IMR-90 (cell line): ENCODE results near the gene SYNRG. TPM values are rescaled to one million over a fixed set of nuclear protein-coding genes. Genes with fewer than 3 reads are reported as not detected.

Experiments used
- ATAC-seq: fragments of 200-7000 bp; cut with Tn5 transposase; 2 replicates; pipeline ENCODE4 v1.9.1; 2020; ENCODE audit warnings: low read depth, mild to moderate bottlenecking, moderate library complexity
- BruUV-seq: library from RNA; stranded (reverse); fragments of 400-500 nt; replicated peaks from 2 replicates; lab custom pipeline; 2021; lab: Mats Ljungman, UMichigan
- CTCF ChIA-PET: fragments of 300-600 bp; formaldehyde crosslinking; extraction: SDS; loops from one replicate; lab custom pipeline; 2021; ENCODE audit warnings: antibody characterized with exemption; lab: Yijun Ruan, JAX
- POLR2A ChIA-PET: fragments of 300-600 bp; sonication (Branson Sonifier 250); formaldehyde crosslinking; loops from one replicate; lab custom pipeline; 2022; ENCODE audit warnings: antibody characterized with exemption; ENCODE audit not compliant: unreplicated experiment; lab: Charles Lee
- DNase-seq: peaks from one replicate; pipeline ENCODE4 v3.0.0; 2013
- H2AFZ ChIP-seq: replicated peaks from 2 replicates; pipeline ENCODE3; 2013; ENCODE audit warnings: low read length, mild to moderate bottlenecking; ENCODE audit not compliant: poor library complexity
- H2AK5ac ChIP-seq: 2 replicates; pipeline ENCODE4 v1.6.1; 2013; ENCODE audit warnings: low read depth, low read length, inconsistent platforms
- H2AK9ac ChIP-seq: replicated peaks from 2 replicates; pipeline ENCODE3; 2013; ENCODE audit warnings: mild to moderate bottlenecking, low read depth, low read length, moderate library complexity; ENCODE audit not compliant: poor library complexity
- H2BK120ac ChIP-seq: 2 replicates; pipeline ENCODE4 v1.6.1; 2013; ENCODE audit warnings: low read depth, low read length, inconsistent platforms
- H2BK15ac ChIP-seq: 3 replicates; pipeline ENCODE4 v1.6.1; 2013; ENCODE audit warnings: low read depth, low read length, inconsistent platforms
- H2BK20ac ChIP-seq: 2 replicates; pipeline ENCODE4 v1.6.1; 2013; ENCODE audit warnings: low read depth, mild to moderate bottlenecking, inconsistent platforms, low read length, moderate library complexity
- H2BK5ac ChIP-seq: 2 replicates; pipeline ENCODE4 v1.6.1; 2013; ENCODE audit warnings: mild to moderate bottlenecking, low read depth, low read length, inconsistent platforms; ENCODE audit not compliant: poor library complexity, severe bottlenecking
- H3K14ac ChIP-seq: replicated peaks from 2 replicates; pipeline ENCODE4 v1.6.1; 2013; ENCODE audit warnings: low read depth, low read length, inconsistent platforms
- H3K18ac ChIP-seq: 2 replicates; pipeline ENCODE4 v1.6.1; 2013; ENCODE audit warnings: low read depth, low read length, control low read depth
- H3K23ac ChIP-seq: 2 replicates; pipeline ENCODE4 v1.6.1; 2013; ENCODE audit warnings: low read depth, low read length, inconsistent platforms
- H3K27ac ChIP-seq: 2 replicates; pipeline ENCODE4 v1.5.1; 2013; ENCODE audit warnings: mild to moderate bottlenecking, control low read depth, low read length; ENCODE audit not compliant: insufficient read depth
- H3K27me3 ChIP-seq: 2 replicates; pipeline ENCODE4 v1.6.1; 2013; ENCODE audit warnings: low read length; ENCODE audit not compliant: control insufficient read depth, insufficient read depth
- H3K36me3 ChIP-seq: 2 replicates; pipeline ENCODE4 v1.6.1; 2013; ENCODE audit warnings: low read length, mixed read lengths; ENCODE audit not compliant: control insufficient read depth, insufficient read depth
- H3K4ac ChIP-seq: 2 replicates; pipeline ENCODE4 v1.6.1; 2013; ENCODE audit warnings: low read depth, low read length, inconsistent platforms
- H3K4me1 ChIP-seq: 2 replicates; pipeline ENCODE4 v1.6.1; 2013; ENCODE audit warnings: low read length, mixed read lengths; ENCODE audit not compliant: control insufficient read depth, insufficient read depth
- H3K4me2 ChIP-seq: 2 replicates; pipeline ENCODE4 v1.6.1; 2013; ENCODE audit warnings: low read depth, mild to moderate bottlenecking, control low read depth, low read length, moderate library complexity
- H3K4me3 ChIP-seq: 2 replicates; pipeline ENCODE4 v1.5.1; 2013; ENCODE audit warnings: low read depth, mild to moderate bottlenecking, control low read depth, low read length, moderate library complexity; ENCODE audit not compliant: insufficient read depth
- H3K56ac ChIP-seq: 2 replicates; pipeline ENCODE4 v1.6.1; 2013; ENCODE audit warnings: low read length, inconsistent platforms; ENCODE audit not compliant: insufficient read depth; ENCODE audit errors: extremely low read depth
- H3K79me1 ChIP-seq, 2 experiments: 2 replicates each; pipeline ENCODE4 v1.6.1; 2013; ENCODE audit warnings: low read length in 2 of 2, inconsistent platforms in 1 of 2, low read depth in 1 of 2
- H3K9ac ChIP-seq: 2 replicates; pipeline ENCODE4 v1.6.1; 2013; ENCODE audit warnings: low read depth, low read length, control low read depth
- H3K9me1 ChIP-seq: 2 replicates; pipeline ENCODE4 v1.6.1; 2013; ENCODE audit warnings: low read length, inconsistent platforms; ENCODE audit not compliant: insufficient read depth
- H3K9me3 ChIP-seq: 2 replicates; pipeline ENCODE4 v1.6.1; 2013; ENCODE audit warnings: low read length; ENCODE audit not compliant: control insufficient read depth, insufficient read depth
- H4K20me1 ChIP-seq: 2 replicates; pipeline ENCODE4 v1.6.1; 2013; ENCODE audit warnings: low read length, inconsistent platforms; ENCODE audit not compliant: insufficient read depth
- H4K5ac ChIP-seq: 2 replicates; pipeline ENCODE4 v1.6.1; 2013; ENCODE audit warnings: mild to moderate bottlenecking, low read depth, low read length, control low read depth
- H4K8ac ChIP-seq, 2 experiments: 2 replicates each; pipeline ENCODE4 v1.6.1; 2013; ENCODE audit warnings: low read depth in 2 of 2, low read length in 2 of 2, control low read depth in 1 of 2, inconsistent platforms in 1 of 2
- H4K91ac ChIP-seq: 2 replicates; pipeline ENCODE4 v1.6.1; 2013; ENCODE audit warnings: low read depth, low read length, inconsistent platforms; ENCODE audit not compliant: insufficient read depth
- BHLHE40 ChIP-seq: fragments of 150-350 bp; IDR thresholded peaks from 2 replicates; pipeline ENCODE4 v1.6.1; 2016; ENCODE audit warnings: mild to moderate bottlenecking, low read depth, low read length
- CEBPB ChIP-seq: IDR thresholded peaks from 2 replicates; pipeline ENCODE4 v1.6.1; 2012; ENCODE audit warnings: low read depth, low read length, improper control_type of control experiment
- CTCF ChIP-seq: conservative IDR thresholded peaks from 2 replicates; pipeline ENCODE4 v1.5.1; 2012; ENCODE audit warnings: mild to moderate bottlenecking, low read depth, low read length, improper control_type of control experiment
- MAFK ChIP-seq: IDR thresholded peaks from 2 replicates; pipeline ENCODE4 v1.6.1; 2012; ENCODE audit warnings: low read depth, low read length, improper control_type of control experiment
- MAZ ChIP-seq: IDR thresholded peaks from 2 replicates; pipeline ENCODE4 v1.6.1; 2012; ENCODE audit warnings: low read depth, mild to moderate bottlenecking, low read length, improper control_type of control experiment, moderate library complexity, borderline replicate concordance
- MXI1 ChIP-seq: IDR thresholded peaks from 2 replicates; pipeline ENCODE4 v1.6.1; 2012; ENCODE audit warnings: low read depth, mild to moderate bottlenecking, low read length, moderate library complexity, borderline replicate concordance
- NFE2L2 ChIP-seq: fragments of 150-350 bp; IDR thresholded peaks from 2 replicates; pipeline ENCODE4 v1.6.1; 2016; ENCODE audit warnings: low read depth, mild to moderate bottlenecking, low read length
- RAD21 ChIP-seq: IDR thresholded peaks from 2 replicates; pipeline ENCODE4 v1.6.1; 2012; ENCODE audit warnings: low read length, improper control_type of control experiment
- RCOR1 ChIP-seq: IDR thresholded peaks from 2 replicates; pipeline ENCODE4 v1.6.1; 2012; ENCODE audit warnings: mild to moderate bottlenecking, low read length, improper control_type of control experiment; ENCODE audit not compliant: insufficient replicate concordance
- RFX5 ChIP-seq: IDR thresholded peaks from 2 replicates; pipeline ENCODE4 v1.8.0; 2012; ENCODE audit warnings: low read depth, mild to moderate bottlenecking, low read length, moderate library complexity
- USF2 ChIP-seq: fragments of 150-350 bp; IDR thresholded peaks from 2 replicates; pipeline ENCODE4 v1.6.1; 2017; ENCODE audit warnings: mild to moderate bottlenecking, antibody characterized with exemption, low read length, low read depth
- WGBS, 2 experiments: methylation state at CpG; one replicate each; pipeline versions ENCODE4 v1.1.5 to v1.1.7; 2013; ENCODE audit warnings: missing lambda C conversion rate in 2 of 2; ENCODE audit not compliant: insufficient read length in 1 of 2; ENCODE audit errors: extremely low coverage in 2 of 2; 5-methylcytosine and 5-hydroxymethylcytosine counted together
- dilution Hi-C: fragments of 300-500 bp; cut with HindIII; formaldehyde crosslinking; loops from one replicate; pipeline ENCODE4 v1.14.3; 2018; ENCODE audit warnings: low sequenced_read_pairs; ENCODE audit not compliant: unreplicated experiment
- in situ Hi-C: fragments of 300-500 bp; cut with MboI; formaldehyde crosslinking; loops from 3 replicates; pipeline ENCODE4 v1.14.3; 2019; ENCODE audit warnings: low sequenced_read_pairs, inconsistent platforms, mixed read lengths
- intact Hi-C: fragments of 100-400 bp; cut with micrococcal nuclease; formaldehyde crosslinking; loops from 2 replicates; pipeline ENCODE4 v1.10.0; 2022
- polyA plus RNA-seq, 3 experiments: library from polyadenylated mRNA; depleted of rRNA; stranded (reverse); fragments of >200 nt; gene quantifications; 2 replicates each; pipeline ENCODE4 v1.2.3, GENCODE V29; 2012; ENCODE audit warnings: low replicate concordance in 1 of 3
- total RNA-seq: library from RNA; depleted of rRNA; stranded (reverse); fragments of >200 nt; gene quantifications from 2 replicates; pipeline ENCODE4 v1.2.3, GENCODE V29; 2012

The SYNRG gene
- total and polyA plus RNA-seq, 2 of the 4 experiments (the other 2 are of a cell fraction): 11.7 to 15.2 TPM

- H3K9ac ChIP-seq: no peak overlapping the region
- in situ Hi-C loops: no loop called here
- no peak overlapping the region for H4K5ac ChIP-seq
- CTCF ChIA-PET: interaction anchor here (1.7 kb wide), 1 partner anchor 19 kb away, joined by 5 read pairs; no protein-coding TSS in a partner anchor
- H3K4ac ChIP-seq: 0 out of 2 replicates have a peak overlapping the region, but pooled peaks have one; percentile 46
- H3K4me1 ChIP-seq: peaks cover 7% of the 10 kb centered on the region
- H3K79me1 ChIP-seq: peaks cover 4 to 27% of the 10 kb centered on the region in 2 experiments
- H4K91ac ChIP-seq: no peak overlapping the region
- no peak overlapping the region for H3K18ac ChIP-seq
- H4K20me1 ChIP-seq: 0 out of 2 replicates have a peak, but pooled peaks cover 4% of the 10 kb centered on the region
- no peak overlapping the region; a peak in 1 of 4 replicates for H4K8ac ChIP-seq
- intact Hi-C loops: no loop called here
- peaks cover 9% of the 10 kb centered on the region for H3K36me3 ChIP-seq
- H3K23ac ChIP-seq: peak overlapping the region; percentile 41; the same call in 1 of the 2 replicates
- H3K9me1 ChIP-seq: peaks cover 13% of the 10 kb centered on the region
- H2BK120ac ChIP-seq: no peak overlapping the region
- no peak overlapping the region for H3K14ac ChIP-seq
- no peak overlapping the region for H2BK20ac ChIP-seq
- DNase-seq (peak; percentile 6), ATAC-seq (no peak)
- H3K27ac ChIP-seq: no peak overlapping the region
- H3K27me3 ChIP-seq: no peaks in the 10 kb centered on the region
- H2AK9ac ChIP-seq: no peak overlapping the region
- no peak overlapping the region for H3K4me3 ChIP-seq
- H2AFZ ChIP-seq: no peak overlapping the region
- dilution Hi-C loops: no loop called here
- POLR2A ChIA-PET: no interaction called here
- no peak overlapping the region for H2AK5ac ChIP-seq
- H3K4me2 ChIP-seq: no peak overlapping the region
- H3K56ac ChIP-seq: no peak overlapping the region
- H3K9me3 ChIP-seq: no peaks in the 10 kb centered on the region
- WGBS, 2 experiments: no CpG with 5 or more reads among the region's 1 CpG
- BruUV-seq: no TSS peak
- H2BK15ac ChIP-seq: no peak overlapping the region
- no peak overlapping the region for H2BK5ac ChIP-seq
- TF ChIP-seq NFE2L2 (no peak), MAFK (no peak), CTCF (no peak), USF2 (no peak), BHLHE40 (no peak), RFX5 (no peak), CEBPB (no peak), RAD21 (no peak), MAZ (no peak), MXI1 (no peak), RCOR1 (no peak)
Measured at GRCh38 chr17:37610971-37611370, 1.8 kb upstream of the SYNRG start.
